Epidermal melanocyte (primary cell): ENCODE results near the gene PHLDA2.

Experiments
- DNase-seq: peaks from one replicate; pipeline ENCODE4 v3.0.0; 2011; ENCODE audit warnings: low spot score; ENCODE audit not compliant: insufficient read length

Gene PHLDA2

GRCh38 chr11:2882396-2883110 is 46.7 kb downstream of the PHLDA2 start:
- DNase-seq: no peak

GRCh38 chr11:2881981-2882375 is 47.2 kb downstream of the PHLDA2 start:
- DNase-seq: no peak

DNA sequence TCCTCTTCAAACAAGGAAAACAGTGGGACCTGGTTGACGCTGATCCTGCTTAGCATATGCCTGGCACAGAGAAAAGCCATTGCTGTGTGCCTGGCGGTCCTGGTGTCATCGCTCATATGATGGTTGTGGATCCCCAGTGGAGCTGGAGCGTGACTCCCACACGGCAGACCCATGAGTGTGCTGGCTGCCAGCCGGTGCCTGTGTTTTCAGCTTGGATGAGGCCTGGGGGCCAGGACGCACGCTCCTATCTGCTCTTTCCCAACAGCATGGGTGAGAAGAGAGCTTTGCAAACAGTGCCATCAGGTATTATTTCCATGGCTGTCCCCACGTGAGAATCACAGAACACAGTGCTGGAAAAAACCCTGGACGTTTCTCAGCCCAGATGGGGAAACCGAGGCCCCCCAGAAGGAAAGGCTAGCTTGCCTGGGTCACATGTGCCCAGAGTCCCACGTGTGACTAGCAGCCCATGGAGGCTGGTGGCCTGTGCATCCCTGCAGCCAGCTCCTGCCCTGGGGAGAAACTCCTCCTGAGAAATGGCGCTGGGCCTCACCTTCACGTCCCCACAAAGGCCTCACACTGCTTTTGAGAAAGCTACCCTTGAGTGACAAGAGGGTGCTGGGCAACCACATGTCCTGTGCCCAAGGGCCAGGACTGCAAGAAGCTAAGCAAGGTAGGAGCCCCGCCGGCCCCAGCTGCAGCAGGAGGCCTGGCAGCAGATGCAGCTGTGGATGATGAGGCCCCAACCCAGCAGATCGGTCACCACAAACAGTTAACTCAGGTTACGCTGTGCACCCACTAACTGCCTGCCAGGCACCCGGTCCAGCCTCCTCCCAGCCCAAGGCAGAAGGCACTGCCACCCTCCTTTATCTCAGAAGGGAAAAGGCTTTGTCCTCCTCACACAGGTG is 47.9 kb downstream of the PHLDA2 start:
- DNase-seq: no peak

DNA sequence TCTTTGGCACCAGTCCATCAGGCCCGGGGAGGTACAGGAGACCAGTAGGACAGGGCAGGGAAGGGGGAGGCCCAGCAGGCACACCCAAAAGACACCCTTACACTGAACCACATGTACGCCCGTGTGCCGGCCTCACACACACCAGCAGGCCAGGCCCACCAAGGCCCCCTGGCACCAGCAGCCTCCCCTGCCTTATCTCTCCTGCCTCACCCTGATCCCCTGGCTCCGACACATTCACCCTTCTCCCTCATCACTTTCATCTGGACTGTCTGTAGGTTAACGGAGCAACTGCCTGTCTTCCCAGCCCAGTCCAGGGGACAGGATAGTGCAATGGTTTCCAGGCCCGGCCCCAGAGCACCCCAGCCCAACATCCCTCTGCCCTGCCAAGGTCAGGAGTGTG is 48.6 kb downstream of the PHLDA2 start:
- DNase-seq: no peak

GRCh38 chr11:2878782-2879181 is 50.4 kb downstream of the PHLDA2 start:
- DNase-seq: no peak
